GM18907 (cell line): Measurements from ENCODE around the gene HDAC4.
"Not testable (repeated sequence)": the region's sequence is repeated elsewhere in the genome, so short reads cannot be mapped to it uniquely, and the experiment has no call there.

Experiments
- ATAC-seq: cut with Tn5 transposase; IDR thresholded peaks from one replicate; pipeline ENCODE4 v1.9.1; 2021; ENCODE audit warnings: mild to moderate bottlenecking, moderate library complexity; ENCODE audit not compliant: unreplicated experiment

HDAC4 gene

DNA sequence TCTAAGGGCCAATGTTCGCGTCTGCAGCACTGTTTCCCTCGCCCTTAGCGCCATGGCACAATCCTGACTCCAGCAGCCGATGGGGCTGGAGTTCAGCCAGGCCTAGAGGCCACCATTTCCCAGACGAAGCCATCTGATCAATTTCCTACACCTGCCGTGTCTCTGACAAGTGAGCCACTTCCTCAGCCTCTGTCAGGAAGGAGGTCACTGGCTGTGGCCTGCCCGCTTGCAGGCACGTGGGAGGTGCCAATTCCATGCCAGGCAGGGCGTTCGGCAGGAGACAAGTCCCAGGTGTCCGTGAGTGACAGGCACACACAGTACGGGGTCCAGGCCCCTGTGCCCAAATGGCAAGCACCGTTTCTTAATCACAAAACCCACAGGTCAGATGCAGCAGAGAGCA is 318.4 kb downstream of the HDAC4 start:
- no peak for ATAC-seq

DNA sequence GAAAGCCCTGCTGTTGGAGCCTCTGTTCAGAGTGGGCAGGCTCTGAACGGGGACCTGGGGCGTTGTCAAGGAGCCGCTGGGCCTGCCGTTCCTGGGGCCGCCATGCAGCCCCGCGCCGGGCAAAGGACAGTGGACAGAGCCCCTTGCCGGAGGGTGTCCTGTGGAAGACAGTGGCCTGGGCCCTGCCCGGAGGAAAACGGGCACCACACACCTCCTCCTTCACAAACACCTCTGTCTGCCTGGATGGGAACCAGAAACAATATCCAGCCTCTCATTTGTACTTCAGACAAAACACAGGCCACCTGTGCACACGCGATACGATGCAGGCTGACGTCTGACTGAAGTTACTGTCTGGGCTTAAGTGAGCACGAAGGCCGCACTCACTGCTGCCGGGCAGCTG is 319.2 kb downstream of the HDAC4 start:
- no peak for ATAC-seq

DNA sequence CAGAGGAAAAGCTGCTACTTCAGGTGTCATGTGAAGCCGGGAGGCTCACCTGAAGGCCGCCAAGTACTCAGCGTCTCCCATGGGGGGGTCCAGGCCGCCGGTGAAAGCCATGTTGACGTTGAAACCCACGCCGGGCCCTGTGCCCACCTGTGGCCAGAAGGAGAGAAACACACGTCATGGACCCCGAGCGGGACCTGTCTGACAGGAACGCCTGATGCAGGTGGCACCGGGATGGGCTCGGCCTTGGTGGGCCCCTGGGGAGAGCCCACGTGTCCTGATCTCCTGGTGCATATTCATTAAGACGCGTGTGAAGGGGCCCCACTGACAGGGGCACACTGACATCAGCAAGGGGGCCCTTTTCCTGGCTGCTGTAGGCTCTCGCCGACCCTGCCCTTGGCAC is 319.8 kb downstream of the HDAC4 start:
- no peak for ATAC-seq

DNA sequence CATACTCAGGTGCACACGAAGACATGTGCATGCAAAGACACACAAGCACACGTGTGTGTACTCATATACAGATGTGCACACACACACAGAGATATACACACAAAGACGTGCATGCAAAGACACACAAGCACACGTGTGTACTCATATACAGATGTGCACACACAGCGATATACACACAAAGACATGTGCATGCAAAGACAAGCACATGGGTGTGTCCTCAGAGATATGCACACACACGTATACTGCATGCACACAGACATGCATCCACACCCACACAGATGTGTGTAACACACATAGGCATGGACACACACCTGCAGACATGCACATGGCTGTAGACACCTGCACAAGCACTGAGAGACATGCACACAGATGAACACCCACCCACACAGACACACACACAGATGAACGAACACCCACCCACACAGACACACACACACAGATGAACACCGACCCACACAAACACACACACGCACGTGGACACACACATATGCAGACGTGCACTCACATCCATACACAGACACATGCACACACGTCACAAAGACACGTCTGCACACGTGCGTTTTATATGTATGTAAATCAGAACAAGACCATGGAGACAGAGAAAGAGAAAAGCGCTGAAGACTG is 321.0 kb downstream of the HDAC4 start:
- ATAC-seq = no peak

DNA sequence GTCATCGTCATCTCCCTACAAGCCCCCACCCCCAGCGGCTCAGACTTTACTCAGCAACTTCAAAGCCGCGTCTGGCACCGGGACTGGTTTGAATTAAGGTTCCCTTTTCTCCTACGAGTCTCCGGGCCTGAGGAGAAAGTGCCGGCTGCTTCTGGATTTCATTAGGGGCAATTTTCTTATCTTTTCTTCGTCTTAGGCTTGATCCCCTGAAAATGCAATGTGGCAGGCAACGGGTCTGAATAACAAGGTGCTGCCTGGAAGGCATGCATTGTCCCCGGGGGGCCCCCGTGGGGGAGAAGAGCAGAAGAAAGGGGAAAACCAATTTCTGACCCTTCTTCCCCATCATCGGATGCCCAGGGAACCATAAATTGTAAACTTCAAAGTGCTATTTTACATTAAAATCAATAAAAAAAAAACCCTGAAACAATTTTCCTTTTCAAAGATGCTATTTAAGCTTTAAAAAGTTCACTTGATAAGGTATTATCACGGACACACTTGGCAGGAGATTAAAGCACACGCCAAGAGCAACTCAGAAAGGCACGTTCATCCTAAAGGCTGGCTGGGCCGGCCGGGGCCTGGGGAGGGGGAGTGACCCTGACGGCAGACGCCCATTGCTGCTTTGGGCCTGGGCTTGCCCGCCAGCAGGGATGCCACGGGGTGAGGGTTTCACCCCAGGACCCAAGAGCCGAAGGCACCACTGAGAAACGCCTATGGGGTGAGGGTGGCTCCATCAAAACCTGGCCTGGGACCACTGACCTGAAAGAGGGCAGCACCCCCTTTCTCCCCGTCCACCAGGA is 322.5 kb downstream of the HDAC4 start:
- no peak for ATAC-seq

DNA sequence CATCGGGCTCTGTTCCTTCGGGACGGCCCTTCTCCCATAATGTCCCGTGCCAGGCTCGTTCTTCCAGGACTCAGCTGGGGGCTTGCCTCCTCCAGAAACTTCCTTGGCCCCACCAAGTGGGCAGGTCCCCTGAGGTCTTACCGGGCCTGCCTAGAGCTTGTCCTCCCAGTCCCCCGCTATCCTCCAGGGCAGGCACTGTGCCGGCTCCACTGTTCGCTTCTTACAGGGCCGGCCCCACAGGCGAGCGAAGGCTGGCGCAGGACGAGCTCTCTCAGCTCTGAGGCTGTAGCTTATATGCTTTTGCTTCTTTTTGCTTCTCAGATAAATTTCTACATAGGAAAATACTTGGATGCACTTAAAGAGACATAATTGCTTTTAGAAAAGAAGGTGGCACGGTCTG is 323.6 kb downstream of the HDAC4 start:
- ATAC-seq = no peak

DNA sequence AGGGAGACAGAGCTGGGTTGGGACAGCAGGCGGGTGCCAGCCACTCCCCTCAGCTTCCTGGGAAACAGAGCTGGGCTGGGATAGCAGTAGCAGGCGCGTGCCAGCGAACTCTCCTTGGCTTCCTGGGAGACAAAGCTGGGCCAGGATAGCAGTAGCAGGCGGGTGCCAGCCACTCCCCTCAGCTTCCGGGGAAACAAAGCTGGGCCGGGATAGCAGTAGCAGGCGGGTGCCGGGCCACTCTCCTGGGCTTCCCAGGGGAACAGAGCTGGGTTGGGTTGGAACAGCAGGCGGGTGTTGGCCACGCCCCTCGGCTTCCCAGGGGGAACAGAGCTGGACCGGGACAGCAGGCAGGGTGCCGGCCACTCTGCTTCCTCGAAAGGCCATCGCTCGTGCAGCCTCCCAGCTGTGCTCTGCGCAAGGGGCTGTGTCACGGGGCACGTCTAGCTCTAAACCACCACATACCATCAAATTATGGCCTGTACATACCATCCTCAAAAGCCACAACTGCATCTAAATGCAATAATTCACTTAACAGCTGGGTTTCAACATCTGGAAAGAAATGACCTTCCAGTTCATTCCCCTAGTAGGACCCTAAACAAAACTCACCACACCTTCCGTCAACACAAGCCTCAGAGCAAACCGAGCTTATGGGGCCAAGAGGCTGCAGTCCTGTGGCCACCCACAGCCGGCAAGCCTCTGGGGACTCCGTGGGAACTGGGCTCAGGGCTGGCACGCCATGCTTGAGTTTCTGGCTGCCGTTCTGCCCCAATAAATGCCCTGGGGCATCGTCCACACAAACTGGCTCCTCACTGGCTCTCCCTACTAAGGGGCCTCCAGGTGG is 324.7 kb downstream of the HDAC4 start:
- ATAC-seq = no peak

DNA sequence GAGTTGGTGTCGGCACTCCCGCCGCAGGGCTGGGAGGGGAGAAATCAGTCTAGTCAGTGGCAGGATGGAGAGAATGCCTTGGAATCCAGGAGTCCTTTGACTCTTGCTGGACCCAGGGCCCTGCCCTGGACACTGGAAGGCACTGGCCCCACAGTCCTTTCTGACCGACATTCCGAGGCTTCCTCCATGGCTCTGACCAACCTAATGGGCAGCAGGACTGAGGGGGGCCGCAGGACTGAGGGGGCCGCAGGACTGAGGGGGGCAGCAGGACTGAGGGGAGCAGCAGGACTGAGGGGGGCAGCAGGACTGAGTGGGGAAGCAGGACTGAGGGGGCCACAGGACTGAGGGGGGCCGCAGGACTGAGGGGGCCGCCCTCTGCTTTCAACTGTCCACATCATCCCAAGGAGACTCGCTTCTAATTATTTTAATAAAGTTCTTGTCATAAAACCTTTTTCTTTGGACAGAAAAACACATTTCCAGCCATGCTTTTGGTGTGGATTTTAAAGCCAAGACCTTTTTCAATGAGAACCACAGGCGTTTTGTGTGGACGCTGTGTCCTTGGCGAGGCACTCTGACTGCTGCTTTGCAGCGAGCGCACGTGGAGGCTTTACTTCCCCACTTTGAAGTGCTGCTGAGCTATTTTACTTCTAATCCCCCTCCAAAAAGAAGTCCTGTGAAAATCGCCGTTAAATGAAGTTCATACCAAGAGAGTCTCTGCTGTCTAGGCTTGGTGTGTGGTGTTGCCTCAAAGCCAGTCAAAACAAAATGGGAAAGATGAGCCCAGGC is 326.9 kb downstream of the HDAC4 start:
- no peak for ATAC-seq

DNA sequence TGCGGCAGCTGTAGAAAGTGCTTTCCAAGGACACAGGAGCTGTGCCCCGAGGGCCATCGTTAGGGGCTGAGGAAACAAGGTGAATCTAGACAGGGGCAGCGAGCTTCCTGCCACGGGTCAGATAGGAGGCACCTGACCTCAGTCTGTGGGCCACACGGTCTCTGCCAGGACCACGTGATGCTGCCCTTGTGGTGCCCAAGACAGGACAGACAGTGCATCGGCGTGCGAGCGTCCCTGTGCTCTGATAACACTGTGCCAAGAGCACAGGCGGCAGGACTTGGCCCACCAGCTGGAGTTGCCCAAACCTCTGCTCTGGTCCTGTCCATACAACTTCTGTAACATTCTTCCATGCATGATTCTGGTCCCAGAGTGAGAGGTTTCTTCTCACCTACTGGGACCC is 327.6 kb downstream of the HDAC4 start:
- ATAC-seq = no peak

DNA sequence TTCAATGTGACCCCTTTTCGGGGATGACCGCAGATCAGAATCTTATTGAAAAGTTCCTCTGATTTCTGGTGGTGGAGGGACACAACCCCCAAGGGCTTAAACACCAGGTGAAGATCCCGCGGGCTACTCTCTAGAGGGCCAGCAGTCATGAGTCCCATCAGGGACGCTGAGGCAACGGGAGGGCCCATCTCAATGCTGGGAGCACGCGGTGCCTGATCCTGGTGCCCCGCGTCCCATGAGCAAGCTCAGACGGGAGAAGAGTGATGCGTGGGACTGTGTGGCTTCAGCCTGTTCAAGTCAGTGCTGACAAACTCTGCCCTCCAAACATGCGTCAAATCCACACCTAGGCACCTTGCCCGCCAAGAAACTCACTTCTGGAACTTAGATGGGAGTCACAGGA is 328.0 kb downstream of the HDAC4 start:
- ATAC-seq = no peak

DNA sequence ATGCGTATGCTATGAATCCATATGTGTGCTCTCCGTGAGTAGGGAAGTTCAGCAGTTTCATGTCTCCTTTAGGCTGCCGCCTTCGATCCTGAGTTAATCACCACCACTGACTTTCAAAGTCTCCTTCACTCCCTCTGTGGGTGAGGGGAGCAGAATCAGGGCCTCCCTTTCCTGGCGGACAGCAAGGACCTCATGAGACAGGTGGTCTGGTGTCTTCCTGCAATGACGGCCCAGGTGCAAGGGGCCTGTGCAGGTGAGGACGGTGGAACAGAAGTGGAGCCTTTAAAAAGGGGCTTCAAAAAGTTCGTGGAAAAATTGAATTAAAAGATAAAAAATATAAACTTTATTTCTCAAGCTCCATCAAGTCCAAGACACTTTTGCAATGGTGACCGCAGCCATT is 330.4 kb downstream of the HDAC4 start:
- ATAC-seq = no peak

DNA sequence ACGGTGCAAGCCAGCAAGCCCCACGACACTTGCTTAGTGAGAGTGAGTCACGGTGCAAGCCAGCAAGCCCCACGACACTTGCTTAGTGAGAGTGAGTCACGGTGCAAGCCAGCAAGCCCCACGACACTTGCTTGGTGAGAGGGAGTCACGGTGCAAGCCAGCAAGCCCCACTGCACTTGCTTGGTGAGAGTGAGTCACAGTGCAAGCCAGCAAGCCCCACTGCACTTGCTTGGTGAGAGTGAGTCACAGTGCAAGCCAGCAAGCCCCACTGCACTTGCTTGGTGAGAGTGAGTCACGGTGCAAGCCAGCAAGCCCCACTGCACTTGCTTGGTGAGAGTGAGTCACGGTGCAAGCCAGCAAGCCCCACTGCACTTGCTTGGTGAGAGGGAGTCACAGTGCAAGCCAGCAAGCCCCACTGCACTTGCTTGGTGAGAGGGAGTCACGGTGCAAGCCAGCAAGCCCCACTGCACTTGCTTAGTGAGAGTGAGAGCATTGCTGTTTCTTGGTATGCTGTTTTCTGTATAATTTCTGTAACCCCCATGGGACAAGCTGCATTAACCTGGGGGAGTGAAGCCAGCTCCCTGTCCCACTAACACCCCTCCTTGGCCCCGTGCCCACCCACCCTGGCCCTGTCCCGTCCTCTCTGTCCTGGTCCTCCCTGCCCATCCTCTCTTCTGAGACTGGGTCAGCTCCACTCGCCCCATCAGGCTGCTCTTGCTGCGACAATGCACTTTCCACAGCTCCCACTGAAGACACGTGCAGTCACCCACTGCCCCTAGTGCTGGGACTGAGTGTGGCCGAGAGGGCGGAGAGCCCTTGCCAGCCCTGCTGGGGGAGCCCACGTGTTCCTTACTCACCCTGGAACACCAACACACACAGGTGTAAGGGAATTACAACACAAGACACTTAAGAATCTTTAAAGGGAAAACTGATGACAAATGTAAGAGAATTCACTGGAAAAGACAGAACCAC is 331.2 kb downstream of the HDAC4 start:
- ATAC-seq = not testable (repeated sequence)

DNA sequence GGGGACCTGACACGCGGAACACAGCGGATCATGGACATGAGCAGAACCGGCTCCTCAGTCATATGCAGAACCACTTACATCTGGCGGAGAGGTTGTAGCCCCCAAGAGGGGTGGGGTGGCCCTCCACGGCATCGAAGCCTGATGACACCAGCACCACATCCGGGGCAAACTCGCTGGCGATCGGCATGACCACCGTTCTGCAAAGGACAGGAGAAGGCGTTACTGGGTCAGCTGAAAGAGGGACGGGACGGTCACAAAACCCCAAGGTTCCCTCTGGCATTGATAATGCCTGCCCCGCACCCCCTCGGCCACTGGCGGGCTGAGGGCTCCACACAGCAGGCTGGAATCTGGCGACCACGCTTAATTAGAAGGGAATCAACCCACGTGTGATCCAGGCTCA is 332.4 kb downstream of the HDAC4 start:
- no peak for ATAC-seq

DNA sequence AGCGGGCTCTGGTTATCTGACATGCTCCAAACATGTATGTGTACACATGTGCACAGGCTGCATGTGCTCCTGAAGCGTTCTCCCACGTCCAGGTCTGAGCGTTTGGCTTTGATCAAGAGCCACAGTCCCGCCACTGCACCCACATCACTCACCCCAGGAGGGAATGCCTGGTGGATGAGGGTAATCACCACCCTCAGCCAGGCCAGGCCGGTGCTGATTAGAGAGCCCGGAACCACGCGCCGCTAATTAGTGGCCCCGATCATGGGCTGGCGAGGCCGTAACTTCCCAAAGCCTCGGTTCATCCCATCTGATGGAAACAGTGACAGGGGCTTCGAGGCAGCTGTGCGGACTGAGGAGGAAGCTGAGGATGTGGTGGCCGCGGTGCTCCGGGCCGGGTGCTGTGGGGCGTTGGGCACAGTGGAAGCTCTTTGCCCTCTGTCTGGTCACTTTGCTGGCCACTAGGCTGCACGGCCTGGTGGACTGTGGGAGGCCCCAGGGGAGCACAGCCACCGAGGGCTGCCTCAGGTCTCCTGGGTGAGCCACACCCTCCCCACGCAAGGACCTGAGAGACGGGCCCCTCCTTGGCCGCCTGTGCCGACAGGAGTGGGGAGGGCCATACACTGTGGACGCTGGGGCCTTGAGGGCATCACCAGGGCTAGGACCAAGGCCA is 333.5 kb downstream of the HDAC4 start:
- ATAC-seq = no peak

DNA sequence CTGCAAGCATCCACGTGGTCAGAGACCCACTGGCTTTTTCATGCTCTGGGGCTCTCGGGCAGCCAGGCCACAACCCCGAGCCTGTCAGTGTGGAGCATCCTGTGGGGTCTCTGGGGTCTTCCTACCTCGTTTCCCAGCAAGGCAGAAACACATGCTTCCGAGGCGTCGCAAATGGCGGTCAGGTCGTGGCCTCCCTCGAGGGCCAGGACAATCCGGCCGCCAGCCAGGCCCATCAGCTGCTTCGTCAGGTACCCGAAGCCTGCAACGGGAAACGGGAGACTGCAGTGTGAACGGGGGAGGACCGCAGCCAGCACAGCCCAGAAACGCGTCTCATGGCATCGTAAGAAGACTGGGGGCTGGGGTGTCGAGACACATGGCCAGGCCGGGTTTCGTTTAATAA is 334.2 kb downstream of the HDAC4 start:
- no peak for ATAC-seq

DNA sequence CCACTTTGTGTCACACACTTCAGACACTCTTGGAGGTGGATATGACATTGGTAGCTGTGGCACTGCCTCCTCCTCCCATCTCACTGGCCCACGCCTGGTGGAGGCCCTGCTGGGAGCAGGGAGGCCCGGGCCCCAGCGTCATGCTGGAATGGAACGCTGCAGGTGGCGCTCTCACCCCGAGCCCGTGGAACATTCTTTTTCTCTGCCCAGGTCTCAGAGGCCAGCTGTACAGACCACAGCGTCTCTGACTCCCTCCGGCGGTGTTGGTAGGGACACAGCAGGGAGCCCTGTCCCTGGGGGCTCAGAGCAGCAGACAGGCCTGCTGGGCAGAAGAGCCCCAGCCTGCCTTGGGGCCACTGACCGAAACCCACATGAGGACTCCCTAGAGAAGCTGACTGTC is 334.9 kb downstream of the HDAC4 start:
- ATAC-seq = no peak

DNA sequence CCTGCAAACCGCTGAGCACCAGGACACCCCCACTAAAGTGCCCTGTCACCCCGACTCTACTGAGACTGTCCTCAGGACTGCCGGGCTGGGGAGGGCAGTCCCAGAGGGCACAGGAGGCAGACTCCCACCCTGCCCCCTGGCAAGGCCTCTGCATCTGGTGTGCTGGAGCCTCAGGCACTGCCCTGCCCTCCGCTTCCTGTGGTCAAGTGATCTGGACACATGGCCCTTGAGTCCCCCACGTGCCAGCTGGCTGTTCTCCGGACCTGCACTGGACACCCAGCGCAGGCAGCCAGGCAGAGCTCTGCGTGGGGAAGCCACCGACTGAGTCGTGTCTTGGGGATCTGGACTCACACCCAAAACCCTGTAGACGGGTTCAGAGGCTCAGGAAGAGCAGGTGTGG is 335.3 kb downstream of the HDAC4 start:
- no peak for ATAC-seq

DNA sequence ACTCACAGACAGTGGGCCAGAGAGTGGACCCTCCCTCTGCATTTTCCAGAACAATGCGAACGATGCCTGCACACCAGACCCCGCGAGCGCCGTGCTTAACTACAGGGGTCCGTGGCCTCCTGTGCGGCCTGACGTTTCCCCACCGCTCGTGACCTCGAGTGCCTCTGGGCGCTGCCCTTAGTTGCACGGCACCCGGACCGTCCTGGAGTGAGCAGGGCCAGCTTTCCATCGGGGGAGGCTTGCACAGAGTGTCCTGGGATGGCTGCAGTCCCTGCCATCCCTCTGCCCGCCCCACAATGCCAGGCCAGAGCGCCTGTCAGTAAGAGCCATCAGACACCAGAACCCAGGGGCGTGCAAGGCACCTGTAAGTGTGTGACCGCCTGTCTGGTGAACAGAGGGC is 335.9 kb downstream of the HDAC4 start:
- ATAC-seq = no peak

DNA sequence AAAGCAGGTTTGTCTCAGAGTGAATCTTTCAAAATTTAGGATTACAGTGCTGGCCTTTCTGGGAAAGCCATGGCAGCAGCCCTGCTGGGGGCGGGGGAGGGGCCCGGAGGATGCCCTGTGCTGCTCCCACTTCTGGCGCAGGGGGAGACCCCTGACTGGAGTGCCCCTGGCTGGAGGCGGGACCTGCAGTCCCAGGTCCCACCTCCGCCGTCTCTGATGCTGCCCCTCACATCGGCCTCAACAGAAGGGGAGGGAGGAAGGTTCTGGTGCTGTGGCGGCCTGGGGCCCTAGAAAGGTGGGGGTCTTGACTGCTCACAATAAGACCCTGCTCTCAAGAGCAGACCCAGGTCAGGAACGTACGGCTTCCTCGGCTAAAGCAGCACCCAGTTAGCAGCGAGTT is 336.6 kb downstream of the HDAC4 start:
- ATAC-seq = no peak
